IPS DF 4.7 (cell line): ENCODE data around the gene CDS2.
A peak's percentile ranks its signal among the peaks of the same experiment; 100 is the strongest.

Experiments used
- DNase-seq: peaks from one replicate; pipeline ENCODE4 v3.0.0-alpha.2; 2013; ENCODE audit warnings: low spot score; ENCODE audit errors: extremely low read depth

The CDS2 gene

DNA sequence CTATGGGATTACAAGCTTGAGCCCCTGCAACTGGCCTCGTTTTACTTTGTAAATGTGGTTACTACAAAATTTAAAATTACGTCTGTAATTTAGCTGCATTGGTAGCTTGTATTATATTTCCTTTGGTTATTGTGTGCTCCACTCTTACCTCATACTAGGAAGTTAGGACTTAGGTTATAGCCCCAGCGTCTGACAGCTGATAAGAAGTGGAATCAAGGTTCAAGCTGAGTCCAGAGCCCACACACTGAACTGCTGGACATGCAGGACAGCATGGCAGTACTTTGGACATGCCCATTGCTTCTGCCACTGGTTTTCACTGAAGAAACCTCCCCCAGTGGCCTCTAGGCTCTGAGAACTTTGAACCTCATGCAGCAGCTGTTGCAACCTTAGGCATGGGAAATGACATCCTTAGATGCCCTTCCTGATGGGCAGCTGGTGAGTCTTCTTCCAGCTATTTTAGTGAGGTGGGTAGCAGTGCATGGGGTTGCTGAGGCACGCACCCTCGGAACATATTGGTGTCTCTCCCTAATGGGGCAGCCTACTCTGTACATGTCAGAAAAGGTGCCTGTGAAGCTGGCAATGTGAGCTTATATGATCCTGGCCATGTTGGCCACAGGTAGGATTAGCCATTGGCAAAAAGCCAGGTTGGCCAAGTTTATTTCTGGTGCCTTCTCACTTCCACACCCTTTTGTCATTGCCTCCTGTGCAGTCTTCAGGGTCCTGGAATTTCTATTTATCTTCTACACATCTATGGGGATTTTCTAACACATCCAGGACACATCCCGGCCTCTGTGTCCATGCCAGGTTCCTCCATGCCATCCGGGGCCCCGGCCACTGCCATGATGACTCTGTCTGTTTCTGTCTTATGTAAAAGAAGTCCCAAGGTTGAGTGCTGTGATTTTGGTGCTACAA lies 85.3 kb downstream of the CDS2 start:
- DNase-seq: no peak

GRCh38 chr20:5212907-5213487 lies 86.2 kb downstream of the CDS2 start:
- no peak for DNase-seq

DNA sequence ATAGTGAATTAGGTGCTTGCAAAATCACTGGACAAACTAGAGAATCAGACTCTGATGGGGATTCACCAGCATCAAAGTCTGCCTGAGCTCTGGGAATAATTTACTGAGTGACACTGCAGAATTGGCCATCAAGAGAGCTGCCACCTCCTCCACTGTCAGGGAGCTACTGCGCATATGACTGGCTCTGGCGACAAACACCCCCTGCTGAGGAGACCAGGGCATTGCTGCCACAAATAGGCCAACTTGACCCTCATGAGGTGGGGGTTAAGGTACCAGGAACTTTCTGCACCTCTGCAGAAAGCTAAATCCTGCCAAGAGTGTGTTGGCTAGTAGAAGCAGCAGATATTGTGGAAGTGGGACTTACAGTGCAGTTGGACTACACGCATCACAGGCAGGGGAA lies 88.0 kb downstream of the CDS2 start:
- DNase-seq: no peak

DNA sequence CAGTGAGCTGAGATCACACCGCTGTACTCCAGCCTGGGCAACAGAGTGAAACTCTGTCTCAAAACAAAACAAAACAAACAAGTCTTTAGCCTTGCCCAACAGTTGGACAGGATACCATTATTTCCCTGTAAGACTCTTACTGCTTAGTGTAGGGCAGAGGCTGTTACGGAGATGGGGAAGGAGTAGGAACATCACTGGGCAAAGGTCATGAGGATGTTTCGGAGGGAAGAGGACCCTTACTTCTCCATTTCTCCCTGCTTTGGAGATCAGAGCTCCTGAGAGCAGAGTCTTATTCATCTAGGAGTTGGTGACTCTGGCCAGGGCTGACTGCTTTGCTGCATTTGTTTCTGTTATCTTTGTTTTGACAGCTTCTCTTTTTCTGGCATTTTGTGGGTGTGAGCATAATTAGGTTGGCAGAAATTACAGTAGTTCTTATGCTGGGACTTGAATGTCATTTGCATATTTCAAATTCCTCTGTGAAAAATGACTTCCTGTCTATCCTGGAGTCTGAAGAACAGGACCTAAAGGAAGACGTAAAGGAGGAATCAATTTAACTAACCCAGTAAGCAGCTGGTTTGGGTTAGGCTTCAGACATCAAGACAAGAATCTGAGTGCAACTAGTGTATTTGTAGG lies 89.0 kb downstream of the CDS2 start:
- DNase-seq: no peak

DNA sequence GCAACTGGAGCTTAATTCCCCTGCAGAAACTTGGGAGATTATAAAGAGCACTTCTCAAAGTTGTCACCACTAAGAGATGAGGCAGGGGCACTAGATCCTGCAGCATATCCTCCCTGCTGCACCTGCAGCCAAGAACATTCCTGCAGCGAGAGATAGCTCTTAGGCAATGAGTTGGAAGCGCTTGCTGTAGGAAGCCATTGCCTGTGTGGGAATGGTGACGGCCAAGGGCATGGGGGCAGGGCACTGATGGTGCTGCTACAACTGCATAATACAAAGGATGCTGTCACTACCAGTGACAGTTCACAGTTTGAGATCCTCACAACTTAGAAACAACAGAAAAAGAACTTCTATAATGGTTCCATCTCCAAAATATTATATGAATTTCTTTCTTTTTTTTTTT lies 89.9 kb downstream of the CDS2 start:
- no peak for DNase-seq

GRCh38 chr20:5217616-5218015 lies 90.8 kb downstream of the CDS2 start:
- DNase-seq: no peak

DNA sequence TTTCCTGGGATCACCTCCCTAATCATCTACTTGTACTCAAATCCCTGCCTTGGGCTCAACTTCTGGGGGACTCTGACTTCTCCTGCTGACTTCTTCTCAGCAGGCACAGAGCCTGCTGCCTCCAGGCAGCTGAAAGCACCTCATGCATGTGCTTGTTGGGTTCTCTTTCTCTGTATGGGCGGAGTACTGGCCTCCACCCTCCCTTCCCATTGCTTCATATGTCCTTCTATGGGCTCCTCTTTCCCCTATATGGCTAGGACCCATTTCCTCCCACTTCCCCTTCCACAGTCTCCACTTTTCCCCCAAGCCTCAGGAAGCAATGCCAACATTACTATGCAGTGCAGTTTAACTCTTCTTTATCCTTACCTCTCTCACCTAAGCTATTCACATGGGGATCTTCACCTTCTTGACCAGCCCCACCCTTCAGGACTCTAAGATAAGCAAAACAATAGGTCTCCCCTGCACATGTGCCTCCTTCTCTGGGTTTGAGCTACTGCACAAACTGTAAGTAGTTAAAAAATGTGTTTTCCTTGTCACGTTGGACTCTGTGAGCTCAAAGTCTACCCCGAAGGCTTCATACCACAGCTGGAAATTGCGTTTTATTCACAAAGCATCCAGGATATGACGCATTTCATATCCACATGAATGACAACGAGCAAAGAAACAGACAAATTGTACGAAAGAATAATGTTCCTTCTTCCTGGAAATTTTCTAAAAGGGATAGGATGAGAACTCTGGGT lies 93.7 kb downstream of the CDS2 start:
- DNase-seq: no peak

- DNase-seq: no peak
These were observed 94.2 kb downstream of the CDS2 start for GRCh38 chr20:5221061-5221430.

- peak; percentile 22 for DNase-seq
These were observed 96.3 kb downstream of the CDS2 start for GRCh38 chr20:5222919-5223634.

- no peak for DNase-seq
These were observed 103.7 kb downstream of the CDS2 start for GRCh38 chr20:5230544-5230943.

DNA sequence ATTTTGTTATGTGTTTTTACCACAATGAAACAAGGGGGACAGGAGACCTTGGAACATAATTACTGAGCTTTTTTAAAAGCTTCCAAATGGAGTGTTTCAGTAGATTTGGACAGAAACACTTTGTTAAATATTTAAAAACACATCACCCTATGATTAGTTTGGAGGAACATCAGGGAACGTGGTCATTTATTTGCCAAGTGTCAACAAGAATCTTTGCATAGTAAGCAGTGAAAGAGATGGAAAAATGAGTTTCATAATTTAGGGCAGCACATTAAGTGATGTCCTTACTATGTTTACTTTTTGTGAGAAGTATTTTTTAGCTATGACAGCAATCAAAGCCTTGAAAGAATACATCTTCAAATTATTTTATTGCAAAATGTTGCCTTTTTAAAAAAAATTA lies 107.3 kb downstream of the CDS2 start:
- no peak for DNase-seq

- no peak for DNase-seq
These were observed 108.2 kb downstream of the CDS2 start for GRCh38 chr20:5234978-5235377.
